Myocyte (in vitro differentiated cells): ENCODE measurements around the gene AQP5. TPM values are rescaled to one million over a fixed set of nuclear protein-coding genes. Genes with fewer than 3 reads are reported as not detected.
"Not testable (repeated sequence)": the region's sequence is repeated elsewhere in the genome, so short reads cannot be mapped to it uniquely, and the experiment has no call there.

ENCODE experiments used
- DNase-seq: peaks from one replicate; pipeline ENCODE4 v3.0.0-alpha.2; 2012; ENCODE audit warnings: low read depth
- total RNA-seq: library from RNA; depleted of rRNA; stranded (reverse); fragments of >200 nt; gene quantifications from 2 replicates; pipeline ENCODE4 v1.2.3, GENCODE V29; 2014

Gene AQP5
- total RNA-seq, 1 donor from 2014 or later = not detected

DNA sequence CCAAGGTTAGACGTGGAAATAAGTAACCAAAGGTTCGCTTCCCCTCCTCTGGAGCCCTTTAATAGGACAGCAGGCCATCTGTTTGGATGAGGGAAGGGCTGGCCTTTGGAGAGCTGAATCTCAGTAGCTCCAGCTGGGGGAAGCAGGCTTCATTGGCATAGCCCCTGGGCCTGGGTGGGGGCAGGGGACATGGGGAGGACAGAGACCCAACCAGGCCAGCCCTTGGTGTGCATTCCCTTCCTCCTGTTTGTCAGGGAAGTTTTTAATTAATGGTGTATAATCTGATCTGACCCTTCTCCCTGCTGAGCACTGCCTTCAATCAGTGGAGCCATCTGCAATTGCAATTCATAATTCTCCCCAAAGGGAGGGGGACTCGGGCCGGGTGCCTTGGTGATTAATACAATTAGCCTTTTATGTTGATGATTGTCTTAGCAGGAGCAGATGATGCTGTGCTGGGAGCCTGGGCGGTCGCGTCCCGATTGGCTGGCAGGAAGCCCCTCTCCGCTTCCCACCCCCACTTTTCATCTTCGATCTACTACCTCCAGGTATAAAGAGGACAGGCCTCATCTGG lies 17.4 kb downstream of the AQP5 start:
- no peak for DNase-seq

DNA sequence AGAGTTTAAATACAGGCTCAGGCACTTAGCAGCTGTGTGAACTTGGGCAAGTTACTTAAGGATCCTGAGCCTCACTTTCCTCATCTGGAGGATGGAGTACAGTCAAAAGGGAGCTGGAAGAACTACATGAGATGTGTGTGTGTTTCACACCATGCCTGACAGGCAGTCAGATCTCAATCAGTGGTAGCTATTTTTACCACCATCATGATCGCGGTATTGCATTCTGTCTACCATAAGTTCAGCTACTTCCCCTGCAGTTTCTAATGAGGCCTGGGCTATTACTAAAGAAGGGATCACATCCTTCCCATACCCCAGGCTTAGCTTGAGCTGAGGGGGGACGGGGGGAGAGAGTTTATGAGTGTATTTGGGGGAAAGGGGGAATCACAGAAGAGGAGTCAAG lies 18.1 kb downstream of the AQP5 start:
- no peak for DNase-seq

DNA sequence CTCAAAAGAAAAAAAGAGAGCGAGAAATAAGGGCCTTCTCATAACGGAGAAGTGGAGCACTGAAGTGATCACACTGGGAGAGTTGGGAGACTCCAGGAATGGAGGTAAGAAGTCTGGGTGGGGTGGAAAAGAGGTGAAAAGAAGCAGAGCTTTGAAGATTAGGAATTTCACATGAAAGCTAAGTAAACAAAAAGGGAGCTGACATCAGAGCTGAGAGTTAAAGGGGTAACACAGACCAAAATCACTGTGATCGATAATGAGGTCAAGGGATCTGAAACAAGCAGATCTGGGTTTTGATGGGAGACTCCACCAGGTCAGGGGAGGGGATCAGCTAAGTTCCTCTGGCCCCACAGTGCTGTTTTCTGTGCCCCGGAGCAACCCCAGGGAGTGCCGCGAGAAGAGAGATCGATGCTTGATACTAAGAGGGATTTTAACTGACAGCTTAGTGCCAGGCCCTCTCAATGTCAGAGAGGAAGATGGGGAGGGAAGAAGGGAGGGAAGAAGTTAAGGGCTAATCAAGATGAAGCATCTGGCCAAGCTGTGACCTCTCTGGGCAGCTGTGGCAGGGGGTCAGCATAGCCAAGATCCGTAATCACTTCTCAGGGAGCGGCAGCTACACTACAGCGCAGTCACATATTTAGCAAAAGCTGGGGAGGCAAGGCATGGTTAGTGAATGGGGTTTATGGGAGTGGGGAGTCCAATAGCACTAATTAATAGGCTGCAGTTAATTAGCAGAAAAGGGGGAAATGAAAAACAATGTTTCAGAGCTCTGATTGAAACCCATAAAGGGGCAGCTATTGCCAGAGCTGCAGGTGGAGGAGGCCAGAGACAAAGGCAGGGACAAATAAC lies 19.1 kb downstream of the AQP5 start:
- no peak for DNase-seq

DNA sequence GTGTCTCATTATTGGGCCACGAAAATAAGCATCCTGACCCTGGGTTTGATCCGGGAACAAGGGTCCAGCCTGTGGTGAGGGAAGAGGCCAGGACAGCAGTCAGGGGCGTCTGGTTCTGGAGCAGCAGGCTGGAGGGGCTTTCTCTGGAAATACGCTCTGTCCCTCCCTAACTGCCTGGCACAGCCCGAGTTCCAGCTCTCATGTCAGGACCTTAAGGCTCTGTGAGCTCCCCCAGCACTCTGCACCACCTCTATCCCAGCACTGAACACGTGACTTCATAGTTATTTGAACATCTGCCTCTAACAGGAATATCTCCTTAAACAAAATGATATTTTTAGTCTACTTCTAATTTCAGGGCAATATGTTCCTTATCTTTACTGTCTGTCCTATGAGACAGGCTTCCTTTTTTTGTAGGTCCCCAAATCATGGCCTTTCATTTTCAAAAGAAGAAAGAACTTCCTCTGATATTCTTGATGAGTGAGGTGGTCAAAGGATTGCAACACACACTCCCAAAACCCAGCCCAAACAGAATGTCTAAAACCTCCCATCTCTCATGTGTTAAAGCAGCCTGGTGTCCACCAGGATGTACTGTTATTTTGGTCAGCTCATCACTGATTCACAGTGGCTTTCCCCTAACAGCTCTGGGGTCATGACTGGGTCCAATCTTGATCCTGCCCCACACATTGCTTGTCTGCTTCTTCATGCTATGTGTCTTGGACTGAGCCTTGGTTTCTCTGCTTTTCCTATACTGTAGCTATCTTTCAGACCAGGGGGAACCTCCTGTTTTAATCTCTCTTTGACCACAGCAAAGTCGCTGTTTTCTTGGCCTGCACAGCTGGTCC lies 20.8 kb downstream of the AQP5 start:
- no peak for DNase-seq

DNA sequence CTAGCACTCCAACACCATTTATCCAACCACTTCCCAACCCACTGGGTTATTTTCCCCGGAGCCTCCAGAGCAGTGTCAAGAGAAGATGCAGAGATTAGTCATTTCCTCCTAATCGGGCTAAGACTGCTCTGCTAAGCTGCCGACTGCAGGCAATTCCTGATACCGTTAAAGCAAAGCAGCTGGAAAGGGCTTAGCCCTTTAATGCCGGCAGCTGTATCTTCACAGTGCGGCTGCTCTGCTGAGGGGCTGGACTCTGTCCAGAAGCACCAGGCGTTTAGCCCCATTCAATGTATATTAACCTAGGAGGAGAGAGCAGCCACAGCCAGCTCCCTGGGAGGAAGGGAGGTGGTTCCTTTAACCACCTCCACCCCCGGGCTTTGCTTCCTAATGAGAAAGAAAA lies 22.2 kb downstream of the AQP5 start:
- peak; percentile 66 for DNase-seq

DNA sequence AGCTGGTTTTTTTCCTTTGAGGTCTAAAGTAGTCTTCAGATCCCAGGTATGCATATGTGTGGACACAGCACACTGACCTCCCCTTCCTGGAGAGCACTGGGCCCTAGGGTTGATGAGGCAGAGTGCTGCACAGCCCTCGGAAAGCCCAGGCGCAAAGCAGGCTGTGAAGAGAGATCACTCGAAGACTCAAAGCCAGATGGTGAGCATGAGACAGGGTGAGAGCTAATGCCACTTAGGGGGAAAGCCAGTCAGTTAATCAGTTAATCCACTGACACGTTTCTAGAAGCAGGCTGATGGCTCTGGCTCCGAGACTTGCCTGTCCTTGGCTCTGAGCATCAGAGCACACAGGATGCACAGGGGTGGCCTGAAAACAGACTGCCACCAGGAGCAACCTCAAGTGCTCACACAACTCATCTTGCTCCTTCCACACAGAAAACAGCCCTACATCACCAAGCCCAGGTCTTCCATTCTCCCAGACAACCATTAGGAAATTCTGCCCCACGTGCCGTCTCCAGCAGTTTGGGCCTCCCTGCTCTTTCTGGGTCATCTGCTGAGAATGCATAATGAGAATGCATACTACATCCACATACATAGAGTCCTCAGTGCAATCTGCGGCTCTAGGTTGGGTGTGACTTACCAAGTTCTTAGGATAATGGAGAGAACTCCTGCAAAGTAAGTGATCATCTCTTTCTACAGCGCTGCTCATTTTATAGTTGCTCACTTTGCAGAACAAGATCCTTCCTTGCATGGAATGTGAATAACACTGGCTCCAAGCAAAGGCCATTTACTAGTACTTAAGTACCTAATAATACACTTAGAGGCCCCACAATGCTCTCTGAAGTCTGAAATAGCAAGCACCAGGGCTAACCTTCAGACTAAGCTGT lies 23.0 kb downstream of the AQP5 start:
- DNase-seq = no peak

DNA sequence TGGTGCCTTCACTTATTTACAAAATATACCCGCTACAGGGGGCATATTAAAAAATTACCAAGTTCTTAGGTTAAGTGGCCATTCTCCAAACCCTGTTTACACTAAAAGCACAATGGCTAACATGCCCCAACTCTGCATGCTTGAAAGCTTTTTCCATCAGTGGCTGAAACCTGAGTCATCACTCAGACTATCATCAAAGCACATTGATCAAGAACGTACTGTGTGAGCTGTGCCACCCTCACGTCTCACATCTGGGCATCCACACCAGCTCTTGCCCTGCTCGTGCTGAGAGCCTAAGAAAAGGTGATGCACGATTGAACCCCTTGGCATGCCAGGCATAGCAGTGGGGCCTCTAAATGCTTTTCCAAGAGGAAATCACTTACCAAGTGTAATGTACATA lies 24.3 kb downstream of the AQP5 start:
- DNase-seq = no peak

DNA sequence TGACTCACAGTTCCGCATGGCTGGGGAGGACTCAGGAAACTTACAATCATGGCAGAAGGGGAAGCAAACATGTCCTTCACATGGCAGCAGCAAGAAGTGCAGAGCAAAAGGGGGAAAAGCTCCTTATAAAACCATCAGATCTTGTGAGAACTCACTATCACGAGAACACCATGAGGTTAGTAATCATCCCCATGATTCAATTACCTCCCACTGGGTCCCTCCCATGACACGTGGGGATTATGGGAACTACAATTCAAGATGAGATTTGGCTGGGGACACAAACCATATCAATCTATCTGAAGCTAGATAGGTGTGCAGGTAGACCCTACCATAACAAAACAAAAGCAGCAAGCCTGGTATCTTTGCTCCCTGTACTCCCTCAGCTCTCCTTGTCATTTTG lies 24.8 kb downstream of the AQP5 start:
- not testable (repeated sequence) for DNase-seq

DNA sequence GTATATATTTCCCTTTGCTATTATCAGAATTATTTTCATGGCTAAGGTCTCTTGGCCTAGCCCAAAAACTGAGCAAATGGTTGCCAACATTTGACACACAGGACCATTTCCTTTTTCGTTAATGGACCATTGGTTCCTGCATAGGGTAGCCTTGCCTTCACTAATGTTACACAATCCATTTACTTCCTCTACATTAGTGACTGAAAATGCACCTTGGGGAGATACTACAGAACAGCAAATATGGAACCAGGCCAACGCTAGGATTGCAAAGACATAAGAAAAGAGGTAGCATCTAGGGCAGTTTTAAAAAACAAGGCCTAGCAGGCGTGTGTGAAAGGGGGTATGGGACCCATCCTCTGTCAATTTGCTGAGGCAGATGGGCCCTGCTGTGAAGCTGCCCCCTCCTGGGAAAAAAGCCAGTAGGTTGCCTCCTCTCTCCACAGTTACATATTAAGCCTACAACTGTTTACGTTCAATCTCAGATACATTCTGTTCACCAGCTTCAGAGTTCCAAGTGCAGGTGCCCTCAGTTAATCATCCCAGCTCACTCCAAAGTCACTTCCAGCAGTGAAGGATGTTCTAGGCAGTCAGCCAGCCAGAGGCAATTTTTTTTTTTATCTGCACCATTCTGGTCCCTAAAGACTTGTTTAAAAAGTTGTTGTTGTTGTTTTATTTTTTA lies 26.1 kb downstream of the AQP5 start:
- DNase-seq = no peak

DNA sequence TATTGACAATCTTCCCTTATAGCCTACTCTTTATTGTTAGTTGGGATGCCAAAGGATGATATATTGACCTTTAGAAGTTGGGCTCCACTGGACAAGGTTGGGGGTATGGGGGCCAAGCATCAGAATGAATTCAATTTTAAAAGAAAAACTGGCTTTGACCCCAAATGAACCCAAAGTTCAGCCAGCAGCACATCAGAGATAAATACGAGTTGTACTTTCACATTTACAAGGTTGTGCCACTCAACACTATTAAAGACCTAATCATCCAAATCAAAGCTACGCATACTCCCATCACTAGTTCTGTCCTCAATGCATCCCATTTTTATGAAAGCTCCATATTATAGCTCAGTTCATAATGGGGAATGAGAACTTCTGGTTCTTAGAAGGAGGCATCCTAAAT lies 27.7 kb downstream of the AQP5 start:
- not testable (repeated sequence) for DNase-seq

DNA sequence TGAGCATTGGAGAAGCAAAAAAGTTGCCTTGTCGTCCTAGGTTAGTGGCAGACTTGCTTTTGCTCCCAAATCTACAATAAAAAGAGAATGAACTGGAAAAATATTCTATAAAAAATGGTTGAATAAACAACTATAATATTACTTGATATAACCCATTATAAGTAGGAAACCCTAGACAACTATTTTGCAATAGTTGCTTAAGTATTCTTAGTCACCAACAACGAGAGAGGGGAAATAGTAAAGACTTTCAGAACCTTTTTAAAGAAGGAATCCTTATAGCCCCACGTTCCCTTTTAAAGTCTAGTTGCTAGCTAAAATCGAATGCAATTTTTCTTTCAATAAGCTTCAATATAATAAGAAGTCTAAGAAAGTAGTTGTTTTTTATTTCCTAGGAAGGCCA lies 28.6 kb downstream of the AQP5 start:
- DNase-seq = no peak

DNA sequence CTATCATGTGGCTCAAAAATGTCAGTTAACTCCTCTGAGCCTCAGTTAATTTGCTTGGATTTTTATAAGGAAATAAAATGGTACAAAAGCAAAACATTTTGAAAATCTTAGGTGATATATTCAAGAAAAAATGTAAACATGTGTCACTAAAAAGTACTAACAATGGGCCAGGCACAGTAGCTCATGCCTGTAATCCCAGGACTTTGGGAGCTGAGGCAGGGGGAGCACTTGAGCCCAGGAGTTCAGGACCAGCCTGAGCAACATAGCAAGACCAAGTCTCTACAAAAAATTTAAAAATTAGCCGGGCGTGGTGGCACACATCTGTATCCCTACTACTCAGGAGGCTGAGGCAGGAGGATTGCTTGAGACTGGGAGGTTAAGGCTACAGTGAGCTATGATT lies 36.8 kb downstream of the AQP5 start:
- no peak for DNase-seq

DNA sequence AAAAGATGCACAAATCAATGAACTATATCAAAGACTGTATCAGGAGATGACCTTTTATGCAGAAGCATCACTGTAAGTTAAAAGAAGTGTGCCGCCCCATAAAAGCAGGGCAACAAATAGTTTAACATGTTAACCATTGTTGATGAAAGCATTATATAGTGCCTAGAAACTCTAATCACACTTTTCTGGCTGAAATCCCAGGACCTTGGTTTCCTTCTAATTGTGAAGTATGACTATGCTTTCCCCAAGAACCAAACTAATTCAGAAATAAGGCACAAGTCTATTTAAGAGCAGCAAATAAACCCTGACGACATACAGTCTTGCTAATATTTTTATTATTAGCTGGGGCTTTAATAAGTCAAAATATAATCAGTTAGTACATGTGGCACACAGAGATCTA lies 41.9 kb downstream of the AQP5 start:
- no peak for DNase-seq

DNA sequence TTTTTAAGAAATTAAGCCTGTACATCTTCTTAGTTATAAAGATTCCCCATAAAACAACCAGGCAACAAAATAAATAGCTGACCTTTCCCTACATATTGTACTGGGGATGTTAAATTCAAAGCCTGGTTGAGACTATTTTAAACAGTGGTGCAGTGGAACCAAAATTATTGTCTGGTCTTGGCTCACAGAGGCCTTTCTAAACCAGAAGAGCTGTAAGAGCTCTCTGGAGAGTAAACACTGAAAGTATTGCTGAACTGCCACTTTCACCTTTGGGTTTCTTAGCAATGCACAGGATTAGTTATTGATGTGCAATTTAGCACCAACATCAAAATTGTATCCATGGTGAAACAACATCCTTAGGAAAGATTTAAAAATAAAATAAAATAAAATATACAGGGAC lies 43.0 kb downstream of the AQP5 start:
- no peak for DNase-seq

DNA sequence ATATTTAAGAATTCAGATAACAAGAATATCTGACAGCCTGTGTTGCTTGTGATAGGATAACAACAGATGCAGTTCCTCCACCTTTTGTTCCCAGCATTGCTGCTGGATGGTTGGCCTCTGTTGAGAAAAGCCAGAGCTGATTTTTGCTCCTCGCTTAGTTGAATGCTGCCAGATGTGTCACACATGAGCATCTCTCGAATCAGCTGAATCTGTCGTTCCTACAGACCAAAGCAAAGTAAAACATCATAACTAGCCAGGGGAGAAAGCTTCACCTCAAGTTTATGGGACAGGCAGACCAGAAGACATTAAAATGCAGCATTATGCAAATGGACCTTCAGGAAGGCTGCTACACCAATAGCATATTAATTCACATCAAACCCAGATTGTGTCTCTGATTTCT lies 43.5 kb downstream of the AQP5 start:
- no peak for DNase-seq

DNA sequence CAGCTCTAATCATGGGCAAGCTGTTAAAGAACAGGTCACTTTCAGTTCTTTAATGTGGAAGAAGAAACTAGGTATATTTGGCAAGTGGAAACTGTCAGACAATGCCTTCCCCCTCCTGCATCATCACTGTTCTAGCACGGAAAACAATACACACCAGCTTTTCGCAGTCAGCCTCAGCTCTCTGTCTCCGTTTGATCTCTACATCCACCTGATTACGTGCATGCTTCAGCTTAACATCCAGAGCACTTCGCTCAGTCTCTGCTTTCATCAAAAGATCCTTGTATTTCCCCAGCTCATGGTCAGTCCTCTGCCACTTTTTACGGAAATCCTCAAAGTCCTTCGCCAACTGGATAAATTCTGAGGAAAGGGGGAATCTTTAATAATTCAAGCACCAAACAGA lies 44.6 kb downstream of the AQP5 start:
- no peak for DNase-seq

DNA sequence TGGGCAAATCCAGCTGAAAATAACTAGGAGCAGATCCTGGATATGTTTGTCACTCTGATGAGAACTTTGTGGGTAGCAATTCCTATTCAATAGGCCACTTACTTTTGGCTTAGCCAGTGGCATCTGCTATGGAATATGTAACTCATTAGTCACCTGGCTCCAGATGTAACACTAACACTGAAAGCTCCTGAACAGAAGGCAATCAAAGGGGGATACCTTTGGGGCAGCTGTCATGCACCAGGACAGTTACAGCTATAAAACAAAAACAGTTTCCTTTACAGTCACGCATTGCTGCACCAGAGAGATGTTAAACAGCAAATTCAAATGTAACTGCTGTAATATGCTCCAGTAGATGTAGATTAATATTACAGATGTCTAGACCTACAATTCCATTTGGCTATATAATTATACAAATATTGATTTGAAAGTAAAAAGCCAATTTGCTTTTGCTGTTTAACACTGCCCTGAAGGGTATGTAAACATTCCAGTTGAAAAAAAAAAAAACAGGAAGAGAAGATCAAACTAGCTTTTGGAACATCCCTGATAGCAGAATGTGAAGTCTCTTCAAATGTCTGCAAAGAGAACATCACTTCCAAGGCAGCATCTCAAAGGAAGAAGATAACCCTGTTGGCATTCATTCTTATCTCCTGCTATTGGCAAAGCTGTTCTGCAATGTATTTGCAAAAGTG lies 45.2 kb downstream of the AQP5 start:
- peak; percentile 41 for DNase-seq

DNA sequence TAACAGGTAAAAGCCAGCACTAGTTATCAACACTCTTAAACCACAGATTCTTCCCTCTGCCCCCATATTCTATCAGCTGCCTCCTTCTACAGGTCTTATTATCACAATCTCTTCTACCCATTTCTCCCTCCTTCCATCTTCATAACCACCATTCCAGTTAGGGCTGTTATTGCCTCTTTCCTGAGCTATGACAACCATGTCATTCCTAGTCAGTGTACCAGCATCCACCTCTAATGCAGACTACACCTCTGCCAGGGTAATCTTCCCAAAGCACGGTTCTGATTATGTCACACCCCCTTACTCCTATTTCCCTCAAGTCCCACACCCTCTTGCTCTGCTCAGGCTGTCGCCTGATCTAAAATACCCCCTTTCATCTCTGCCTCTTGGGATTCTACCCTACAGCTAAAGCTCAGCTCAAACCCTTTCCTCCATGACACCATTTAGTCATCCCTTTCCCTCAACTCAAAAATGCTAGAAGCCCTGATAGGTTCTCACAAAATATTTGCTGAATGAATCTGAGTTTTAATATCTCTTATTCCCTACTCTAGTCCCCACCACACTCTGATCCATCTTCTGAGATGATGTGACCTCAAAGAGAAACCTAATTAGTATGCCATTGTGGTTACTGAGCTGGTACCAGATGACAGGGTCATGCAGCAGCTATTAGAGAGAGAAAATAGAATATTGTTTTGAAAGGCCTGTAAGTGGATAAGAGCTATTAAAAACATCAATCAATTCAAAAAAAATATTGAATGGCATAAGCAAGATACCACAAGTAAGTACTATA lies 51.9 kb downstream of the AQP5 start:
- DNase-seq = peak; percentile 45

DNA sequence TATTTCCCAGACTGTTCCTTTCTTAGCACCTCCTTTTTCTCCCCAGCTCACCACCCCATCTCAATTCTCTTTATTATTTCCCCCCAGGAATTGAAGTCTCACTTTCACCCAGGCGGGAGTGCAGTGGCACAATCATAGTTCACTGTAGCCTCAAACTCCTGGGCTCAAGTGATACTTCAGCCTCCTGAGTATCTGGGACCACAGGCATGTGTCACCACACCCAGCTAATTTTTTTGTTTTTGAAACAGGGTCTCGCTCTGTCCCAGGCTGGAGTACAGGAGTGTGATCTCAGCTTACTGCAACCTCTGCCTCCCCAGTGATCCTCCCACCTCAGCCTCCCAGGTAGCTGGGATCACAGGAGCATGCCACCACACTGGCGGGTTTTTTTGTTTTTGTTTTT lies 52.7 kb downstream of the AQP5 start:
- DNase-seq = no peak
